GM18873 (cell line): ENCODE results near the gene TRNT1.
A peak's percentile ranks its signal among the peaks of the same experiment; 100 is the strongest.

Experiments used
- ATAC-seq: cut with Tn5 transposase; IDR thresholded peaks from one replicate; pipeline ENCODE4 v1.9.1; 2021; ENCODE audit warnings: mild to moderate bottlenecking, moderate library complexity, moderate number of reproducible peaks; ENCODE audit not compliant: unreplicated experiment, low FRiP score

Gene TRNT1

DNA sequence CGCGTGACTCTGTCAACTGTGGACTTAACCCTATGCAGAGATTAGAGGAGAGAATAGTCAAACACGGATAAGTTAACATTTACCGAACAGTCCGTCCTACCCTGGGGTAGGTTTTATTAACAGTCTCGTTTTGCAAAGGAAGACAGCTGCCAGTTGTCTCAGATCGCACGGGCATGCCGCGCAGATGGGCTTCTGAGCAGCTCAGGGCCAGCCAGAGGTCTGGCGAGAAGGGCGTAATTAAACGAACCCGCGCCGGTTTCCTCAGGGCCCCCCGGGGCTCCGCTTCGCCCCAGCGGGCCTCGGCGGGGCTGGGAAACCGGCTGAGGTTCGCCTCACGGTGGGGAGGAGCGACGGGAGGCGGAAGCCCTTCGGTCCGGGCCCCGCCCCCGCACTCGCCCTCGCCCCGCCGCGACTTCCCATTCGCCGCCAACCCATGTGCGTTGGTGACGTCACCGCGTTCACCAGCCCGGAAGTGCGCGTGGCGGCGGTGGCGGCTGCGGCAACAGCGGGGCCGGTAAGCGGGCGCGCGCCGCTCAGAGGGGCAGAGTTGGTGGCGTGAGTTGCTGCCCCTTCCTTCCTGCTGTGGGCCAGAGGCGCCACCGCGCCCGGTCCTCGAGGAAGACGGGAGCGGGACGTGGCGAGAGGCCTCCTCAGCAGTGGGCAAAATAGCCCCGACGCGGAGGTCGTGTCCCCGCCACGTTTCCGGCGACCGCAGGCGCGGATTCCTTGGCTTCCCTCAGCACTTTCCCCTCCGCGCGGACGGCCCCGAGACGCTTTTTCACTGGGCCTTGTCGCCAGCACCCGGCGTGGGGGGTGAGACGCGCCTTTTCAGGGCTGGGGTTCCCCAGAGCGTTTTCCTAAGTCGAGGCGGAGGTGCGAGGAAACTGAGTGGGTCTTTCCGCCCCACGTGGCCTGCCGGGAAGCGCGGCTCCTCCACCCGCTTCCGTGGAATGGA lies at the start of gene TRNT1:
TRNT1 (plus strand) TSS at position 464 of the 955 bp plus-strand sequence. CDS start 2,101 bp downstream, outside the sequence.
- peak; percentile 85 for ATAC-seq

DNA sequence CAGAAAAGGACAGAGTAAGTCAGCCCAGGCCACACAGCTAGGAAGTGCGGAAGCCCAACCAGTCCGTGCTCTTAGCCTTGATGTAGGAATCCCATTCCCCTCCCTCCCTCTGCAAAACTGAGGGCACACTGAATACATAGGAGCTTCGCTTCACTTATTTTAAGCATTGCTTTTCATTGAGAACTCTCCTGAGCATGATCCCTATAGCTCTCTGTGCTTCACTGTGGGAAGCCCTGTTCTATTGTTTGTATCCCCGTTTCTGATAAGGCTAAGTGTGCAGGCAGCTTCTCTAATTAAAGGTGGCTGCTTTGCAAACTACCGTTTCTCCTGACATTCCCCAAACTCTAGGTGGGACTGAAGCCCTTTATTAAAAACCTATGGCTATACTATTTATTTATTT lies 46.4 kb upstream of the TRNT1 start:
- no peak for ATAC-seq

DNA sequence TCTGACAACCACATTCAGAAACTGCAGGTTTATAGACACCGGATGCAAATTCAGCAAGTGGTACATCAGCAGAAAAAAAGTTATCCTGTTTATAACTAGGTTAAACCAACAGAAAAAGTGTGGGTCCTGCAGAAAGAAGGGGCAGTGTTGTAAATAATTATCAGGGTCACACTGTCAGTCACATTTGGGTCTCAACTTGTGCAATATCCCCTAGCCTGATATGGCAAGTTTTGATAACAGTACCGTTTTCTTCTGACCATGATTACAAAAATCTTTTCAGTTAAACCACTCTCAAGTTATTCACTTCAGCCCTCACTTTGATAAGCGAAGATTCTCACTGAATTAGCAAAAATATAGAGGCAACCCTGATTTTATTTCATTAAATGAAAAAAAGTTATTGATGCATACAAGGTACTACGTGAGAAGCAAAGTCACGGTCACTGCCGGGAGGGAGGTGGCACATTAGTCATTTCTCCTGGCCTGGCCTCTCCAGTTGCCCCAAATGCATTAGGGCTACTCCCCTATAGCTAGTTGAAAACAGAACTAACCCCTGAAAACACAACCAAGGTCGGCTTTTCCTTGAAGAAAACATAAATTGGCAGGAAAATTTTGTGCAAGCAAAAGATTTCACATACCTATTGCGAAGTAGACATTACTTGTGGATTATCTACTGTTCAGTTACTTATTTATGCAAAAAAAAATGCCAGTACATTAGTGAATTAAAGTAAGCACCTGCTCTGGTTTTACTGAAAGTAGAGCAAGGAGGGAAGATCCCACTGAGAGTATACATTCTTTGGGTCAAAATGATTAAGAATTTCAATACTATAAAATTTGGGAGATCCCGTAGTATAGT lies 45.1 kb upstream of the TRNT1 start:
- peak; percentile 52 for ATAC-seq

DNA sequence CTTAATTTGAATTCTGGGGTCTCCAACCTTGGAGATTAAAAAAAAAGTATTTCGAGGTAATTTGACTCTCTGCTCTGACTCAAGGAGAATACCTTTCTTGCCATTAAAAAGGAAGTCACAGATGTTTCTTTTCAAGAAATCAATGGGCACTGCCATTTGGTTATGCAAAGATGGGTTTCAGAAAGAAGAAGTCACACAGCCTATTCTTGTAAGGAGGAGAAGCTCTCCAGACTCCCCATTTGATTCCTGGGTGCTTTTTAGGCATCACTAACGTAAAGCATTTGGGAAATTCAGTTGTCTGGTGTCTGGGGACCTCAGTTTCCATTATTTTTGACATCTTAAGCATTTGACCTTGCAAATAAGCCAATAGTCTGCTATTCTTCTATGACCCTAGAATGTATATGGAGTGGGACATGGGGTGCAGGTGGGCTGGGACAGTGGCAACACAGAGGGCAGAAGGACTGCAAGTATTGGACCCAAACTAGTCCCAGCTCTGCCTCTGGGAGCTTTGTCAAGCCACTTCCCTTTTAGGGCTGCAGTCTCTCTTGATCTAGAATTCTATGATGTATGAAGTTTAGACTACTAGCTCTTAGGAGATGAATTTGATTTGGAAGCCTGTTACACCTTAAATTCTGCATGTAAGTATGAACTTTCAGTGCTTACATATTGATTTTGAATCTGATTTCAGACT lies 44.4 kb upstream of the TRNT1 start:
- peak; percentile 86 for ATAC-seq

DNA sequence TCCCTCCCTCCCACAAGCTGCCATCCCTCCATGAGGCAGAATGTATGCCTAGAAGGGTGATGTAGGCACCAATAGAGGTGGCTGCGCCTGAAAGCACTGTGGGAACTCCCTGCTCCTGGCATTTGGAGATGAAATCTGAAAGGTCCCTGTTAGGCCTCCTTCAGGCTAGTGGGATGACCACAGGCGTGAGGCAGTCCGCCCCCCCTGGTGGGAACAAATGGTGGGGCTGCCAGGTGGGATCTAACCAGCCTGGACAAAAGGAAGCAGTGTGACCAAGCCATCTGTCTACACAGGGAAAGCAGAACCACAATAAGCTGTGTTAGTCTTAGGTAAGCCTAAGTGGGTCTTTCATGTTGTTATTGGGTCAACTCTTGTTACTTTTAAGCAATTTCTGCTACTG lies 41.9 kb upstream of the TRNT1 start:
- no peak for ATAC-seq

DNA sequence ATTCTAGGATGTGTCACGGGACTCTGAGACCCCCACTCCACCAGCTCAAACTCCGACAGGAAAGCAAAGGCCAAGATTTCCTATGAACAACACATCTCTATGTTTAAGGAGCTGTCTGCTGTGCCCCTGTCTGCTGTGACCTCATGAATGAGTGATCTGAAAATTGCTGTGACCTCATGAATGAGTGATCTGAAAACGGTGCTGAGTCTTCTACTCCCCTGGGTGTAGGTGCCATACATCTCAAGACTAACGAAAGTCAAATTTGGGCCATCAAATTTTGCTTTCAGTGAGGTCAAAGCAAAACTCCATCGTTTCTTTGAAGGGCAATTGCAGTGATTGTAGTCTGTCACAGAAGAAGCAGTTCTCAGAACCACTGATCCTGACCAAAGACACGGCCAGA lies 41.0 kb upstream of the TRNT1 start:
- peak; percentile 22 for ATAC-seq

DNA sequence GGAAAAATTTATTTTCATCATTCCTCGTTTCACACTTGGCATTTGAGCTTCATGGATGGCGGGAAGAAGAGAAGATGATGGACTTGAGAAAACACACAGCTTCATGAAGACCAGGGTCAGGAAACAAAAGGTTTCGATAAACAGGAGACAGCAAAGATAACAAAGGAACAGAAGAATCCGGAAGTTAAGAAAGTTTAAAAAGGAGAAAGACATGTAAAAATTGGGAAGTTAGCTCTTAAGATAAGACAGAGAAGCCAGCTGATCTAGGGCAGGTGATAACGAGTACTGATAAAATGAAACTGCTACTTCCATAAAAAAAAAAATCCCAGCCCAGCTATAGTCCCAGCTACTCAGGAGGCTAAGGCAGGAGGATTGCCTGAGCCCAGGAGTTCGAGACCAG lies 40.5 kb upstream of the TRNT1 start:
- ATAC-seq = no peak

DNA sequence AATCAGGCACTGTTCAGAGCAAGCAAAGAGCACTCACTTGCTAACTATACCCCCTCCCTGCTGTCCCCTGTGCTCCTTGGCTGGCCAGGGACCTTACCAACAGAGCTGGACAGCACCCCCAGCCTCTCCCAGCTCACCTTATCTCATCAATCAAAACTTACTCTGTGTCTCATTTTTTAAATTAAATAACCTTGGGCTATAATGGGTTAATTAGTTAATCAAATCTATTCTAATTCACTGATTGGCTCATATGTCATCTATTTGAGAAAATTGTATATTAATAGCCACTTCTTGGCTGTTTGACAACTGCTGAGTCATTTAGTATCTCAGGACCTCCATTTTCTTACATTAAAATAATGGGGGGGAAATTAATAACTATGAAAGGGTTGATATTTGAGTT lies 39.5 kb upstream of the TRNT1 start:
- ATAC-seq = no peak

DNA sequence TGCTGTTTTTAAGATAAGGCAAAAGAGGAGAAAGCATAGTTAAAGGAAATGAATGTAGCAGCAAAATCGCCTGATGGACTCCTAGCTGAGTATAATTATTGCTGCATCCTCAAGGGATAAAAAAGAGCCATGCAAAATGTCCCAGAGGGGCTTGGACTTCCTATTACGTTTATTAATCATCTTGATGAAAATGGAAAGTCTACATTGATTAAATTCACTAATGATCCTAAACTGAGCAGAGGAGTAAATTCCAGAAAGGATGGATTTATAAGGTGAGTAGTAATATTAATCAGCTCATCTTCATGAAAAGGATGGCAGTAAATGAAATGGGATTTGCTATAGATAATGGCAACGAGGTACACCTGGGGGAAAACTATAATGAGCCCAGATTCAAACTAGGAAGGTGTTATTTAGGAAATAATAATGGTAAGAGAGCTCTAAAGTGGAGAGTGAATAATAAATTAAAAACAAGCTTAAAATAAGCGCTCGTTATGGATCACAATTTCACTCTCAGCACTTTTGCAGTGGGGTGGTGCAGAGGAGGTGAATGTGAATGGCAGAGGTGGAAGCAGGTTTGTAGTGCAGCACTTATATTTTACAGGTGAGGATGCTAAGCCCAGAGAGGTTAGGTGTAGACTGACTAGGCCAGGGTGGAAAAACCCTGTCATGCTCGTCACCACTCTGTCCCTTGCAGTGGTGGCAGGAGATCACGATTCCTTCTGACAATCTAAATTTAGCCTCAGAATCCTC lies 38.8 kb upstream of the TRNT1 start:
- ATAC-seq = no peak

DNA sequence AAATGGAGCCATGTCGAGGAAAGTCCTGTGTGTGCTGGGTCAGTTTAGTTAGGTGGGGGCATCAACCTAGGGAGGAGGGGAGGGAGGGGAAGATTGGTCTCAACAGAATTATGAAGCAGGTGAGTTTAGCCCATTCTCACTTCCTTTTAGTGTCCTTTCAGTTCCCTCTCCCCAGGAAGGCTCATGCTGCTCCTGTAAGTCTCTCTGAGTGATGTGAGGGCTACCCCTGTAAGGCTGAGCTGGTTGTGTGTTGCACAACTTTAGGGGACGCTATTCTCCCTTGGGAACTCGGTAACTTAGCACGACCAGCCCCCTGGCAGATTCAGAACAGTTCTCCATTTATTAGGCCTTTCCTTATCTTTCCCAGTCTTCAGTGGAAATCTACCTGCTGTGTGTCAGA lies 37.7 kb upstream of the TRNT1 start:
- ATAC-seq = peak; percentile 98

DNA sequence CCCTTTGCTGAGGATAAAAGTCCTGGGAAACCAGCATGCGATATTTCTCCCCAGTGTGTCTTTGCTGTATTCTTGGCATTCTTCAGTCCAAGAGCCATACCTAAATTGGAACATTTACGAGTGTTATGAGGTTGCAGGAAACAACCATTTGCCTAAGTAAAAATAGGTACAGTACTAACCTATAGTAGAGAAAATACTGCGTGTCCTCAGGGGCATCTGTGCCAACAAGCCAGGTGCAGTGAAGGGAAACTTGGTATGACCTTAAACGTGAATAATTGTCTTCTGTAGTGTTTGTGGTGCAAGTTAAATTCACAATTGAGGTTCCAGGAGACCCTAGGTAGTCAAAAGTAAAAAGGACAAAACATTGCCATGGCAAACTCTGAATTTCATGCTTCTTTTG lies 28.8 kb upstream of the TRNT1 start:
- no peak for ATAC-seq

DNA sequence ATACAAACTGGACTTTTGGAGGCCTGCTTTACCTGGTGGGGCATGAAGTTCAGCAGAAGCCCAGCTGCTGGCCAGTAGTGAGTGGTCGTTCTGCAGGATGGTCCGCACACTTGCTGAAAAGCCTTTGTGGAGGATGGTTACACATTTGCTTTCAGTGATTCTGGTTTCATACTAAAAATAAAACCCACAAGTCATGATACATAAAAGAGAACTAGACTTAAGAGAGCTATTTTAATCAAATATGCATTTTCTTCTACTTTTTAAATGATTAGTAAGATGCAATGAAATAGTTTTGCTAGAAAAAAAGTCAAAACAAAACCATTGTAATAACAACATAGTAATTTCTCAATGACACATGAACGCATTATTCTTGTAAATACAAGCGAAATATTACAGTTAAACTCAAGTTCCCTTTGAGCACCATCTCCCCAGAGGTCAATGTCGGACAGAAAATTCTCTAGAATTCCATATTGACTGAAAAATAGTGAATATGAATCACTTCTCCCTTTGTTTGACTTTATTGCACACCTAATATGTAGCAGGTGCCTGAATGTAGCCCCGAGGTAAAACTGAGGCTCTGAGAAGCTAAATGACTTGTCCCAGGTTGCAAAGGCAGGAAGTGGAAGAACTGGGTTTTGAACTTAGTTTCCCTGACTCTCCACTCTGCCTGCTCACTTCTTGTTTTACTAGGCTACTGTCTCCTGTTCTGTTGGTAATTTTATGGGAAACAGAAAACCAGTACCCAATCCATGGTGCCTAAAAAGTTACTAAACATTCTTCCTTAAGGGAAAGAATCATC lies 24.9 kb upstream of the TRNT1 start:
- no peak for ATAC-seq

DNA sequence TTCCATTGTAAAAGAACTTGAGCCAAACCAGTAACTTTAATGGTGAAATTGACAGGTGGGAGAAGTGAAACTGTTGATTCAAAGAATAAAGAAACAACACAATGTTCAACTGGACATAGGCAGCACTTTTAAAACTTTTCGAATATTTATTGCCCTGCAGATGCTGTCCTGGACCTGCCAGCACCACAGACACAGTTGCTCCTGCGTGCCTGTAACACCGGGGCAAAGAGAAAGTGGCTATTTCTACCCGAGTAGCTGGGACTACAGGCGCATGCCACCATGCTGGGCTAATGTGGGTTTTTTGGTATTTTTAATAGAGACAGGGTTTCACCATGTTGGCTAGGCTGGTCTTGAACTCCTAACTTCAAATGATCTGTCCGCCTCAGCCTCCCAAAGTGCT lies 24.0 kb upstream of the TRNT1 start:
- no peak for ATAC-seq

DNA sequence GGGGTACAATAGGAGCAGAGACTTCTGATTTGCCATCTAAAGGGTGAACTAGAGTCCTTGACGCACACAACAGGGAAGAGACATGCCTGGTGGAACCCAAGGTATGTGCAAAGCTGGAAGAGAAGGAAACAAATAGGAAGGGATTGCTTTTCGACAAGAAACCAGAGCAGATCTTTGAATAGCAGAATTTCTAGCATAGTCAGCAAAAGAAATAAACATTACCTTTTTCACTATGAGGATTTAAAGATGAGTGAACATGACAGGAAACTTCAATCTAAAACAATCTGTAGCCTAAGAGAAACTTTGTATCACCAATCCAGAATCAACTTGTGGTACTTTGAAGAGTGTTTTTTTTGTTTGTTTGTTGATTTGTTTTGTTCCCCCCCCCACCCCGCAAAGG lies 21.5 kb upstream of the TRNT1 start:
- no peak for ATAC-seq

DNA sequence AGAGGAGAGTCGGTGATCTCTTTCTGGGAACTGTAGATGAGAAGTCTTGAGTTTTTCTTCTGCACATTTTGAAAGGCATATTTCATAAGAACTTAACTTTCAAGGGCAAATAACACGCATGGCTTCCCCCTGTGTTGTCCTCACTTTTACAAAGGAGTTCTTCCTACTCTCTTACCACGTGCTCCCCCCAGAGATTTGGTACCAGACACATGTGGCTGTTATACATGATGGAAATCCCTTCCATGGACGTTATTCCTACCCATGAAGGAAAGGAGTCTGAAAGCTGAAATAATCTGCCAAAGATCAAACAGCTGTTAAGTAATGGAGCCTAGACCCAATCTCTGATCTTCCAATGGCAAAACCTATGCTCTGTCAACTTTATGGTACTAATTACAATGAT lies 20.9 kb upstream of the TRNT1 start:
- no peak for ATAC-seq

DNA sequence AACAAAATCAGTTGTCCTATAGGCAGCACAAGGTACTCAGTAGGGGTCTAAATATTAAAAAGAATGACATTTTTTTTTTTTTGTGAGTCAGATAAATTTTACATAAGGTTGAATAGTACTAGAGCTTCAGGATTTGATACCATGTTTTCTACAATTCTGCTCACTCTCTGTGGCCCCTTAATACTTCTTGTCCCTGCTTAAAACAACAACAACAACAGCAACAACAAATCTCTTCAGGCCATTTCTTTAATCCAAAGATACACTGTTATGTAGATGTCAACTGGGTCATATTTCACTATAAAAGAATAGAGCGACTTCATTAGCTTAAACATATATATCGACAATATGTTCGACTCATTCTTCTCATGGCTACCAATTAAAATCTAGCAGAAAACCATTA lies 19.6 kb upstream of the TRNT1 start:
- no peak for ATAC-seq

DNA sequence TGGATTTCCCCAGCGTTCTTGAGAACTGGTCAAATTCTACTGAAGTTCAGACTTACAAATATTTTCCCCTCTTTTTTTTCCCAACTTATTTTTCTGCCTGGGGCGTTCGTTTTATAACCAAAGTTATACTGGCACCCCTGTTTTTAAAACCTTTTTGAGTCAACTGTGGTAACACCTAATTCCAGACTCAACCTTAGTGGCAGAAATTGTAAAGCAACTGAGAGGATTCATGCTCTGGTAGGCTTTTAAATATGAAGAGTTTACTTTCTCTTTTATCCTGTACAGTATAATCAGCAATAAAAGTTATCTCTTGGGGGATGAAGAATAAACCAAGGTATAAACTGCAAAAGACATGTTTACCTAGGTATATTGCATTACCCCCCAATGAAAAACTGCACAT lies 18.9 kb upstream of the TRNT1 start:
- no peak for ATAC-seq

DNA sequence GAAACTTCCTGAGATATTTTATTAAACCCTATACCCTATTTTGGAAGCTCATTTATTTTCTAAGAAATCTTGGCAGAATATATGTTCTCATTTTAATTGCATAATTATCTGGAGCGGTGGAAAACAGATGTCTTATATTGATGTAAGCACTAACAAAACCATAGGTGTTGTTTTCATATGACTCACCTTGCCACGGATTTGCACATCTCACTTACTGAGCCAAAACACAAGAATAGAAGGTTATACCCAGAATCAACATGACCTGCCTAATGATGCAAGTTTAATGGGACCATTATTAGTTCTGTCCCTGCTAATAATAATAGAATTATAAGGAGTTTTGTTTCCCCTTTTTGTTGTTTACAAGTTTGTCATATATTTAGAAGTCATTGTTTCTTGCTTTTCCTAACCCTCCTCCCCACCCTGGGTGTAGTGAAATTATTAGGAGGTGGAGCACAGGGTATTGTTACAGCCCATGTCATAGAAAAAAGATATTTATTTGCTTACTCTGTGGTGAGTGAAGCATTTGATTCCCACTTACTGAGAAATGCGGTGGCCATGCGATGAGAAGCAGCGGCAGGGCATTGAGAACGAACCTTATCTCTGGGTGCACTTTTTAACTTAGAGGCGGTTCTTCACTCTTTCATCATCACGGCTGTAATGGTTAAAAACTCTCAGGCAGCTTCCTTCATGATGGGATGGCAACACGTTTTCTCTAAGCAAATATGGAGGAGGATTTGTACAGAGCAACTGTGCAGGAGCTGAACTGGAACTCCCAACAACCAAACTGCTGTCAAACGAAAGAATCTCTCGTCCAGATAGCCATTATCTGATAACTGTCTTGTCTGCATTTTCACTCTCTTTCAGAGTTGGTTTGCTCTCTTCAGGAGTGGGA lies 17.1 kb upstream of the TRNT1 start:
- ATAC-seq = peak; percentile 50

DNA sequence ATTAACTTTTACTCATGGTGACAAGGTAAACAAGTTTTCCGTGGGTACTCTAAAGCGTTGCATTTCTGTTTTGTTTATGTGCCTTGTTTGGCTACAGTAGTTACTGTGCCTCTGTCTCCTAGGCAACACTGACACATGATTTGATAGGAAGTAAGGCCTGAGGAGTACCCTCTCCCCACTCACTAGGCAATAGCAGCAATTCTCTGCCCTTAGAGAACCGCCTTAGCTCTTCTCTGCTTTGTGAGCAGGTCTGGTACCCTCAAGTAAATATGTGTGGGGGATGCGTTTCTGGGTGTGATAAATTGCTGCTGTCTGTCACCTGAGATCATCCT lies 16.5 kb upstream of the TRNT1 start, which contains the start of gene IL5RA:
IL5RA (minus strand) TSS at position 76 of the 332 bp plus-strand sequence. CDS start 5,390 bp downstream, outside the sequence.
- no peak for ATAC-seq
